CD4-positive, alpha-beta T cell (primary cell): ENCODE results near the gene HMCN2. TPM values are rescaled to one million over a fixed set of nuclear protein-coding genes. Genes with fewer than 3 reads are reported as not detected.

Experiments
- ATAC-seq: fragments of 200-7000 bp; cut with Tn5 transposase; one replicate; pipeline ENCODE4 v1.10.0; 2022; ENCODE audit warnings: mild to moderate bottlenecking; ENCODE audit not compliant: poor library complexity
- CTCF ChIA-PET: fragments of 350-600 bp; sonication (Branson Sonifier 250); formaldehyde crosslinking; loops from one replicate; lab custom pipeline; 2021; ENCODE audit warnings: antibody characterized with exemption, inconsistent platforms; lab: Charles Lee
- POLR2A ChIA-PET: fragments of 350-600 bp; sonication (Branson Sonifier 250); formaldehyde crosslinking; loops from one replicate; lab custom pipeline; 2021; ENCODE audit warnings: antibody characterized with exemption, inconsistent platforms; lab: Charles Lee
- DNase-seq, 14 experiments: peaks; one replicate each; pipeline ENCODE4 v3.0.0-alpha.2; 2013 to 2020; ENCODE audit warnings: mixed read lengths in 2 of 14
- H3K27ac ChIP-seq, 2 donors: one replicate each; pipeline versions ENCODE4 v1.5.1 to v1.7.0; 2013; ENCODE audit warnings: low read length in 2 of 2, low read depth in 1 of 2, mild to moderate bottlenecking in 1 of 2
- H3K27me3 ChIP-seq, 2 experiments: 1 replicate in 1 of 2; 2 replicates in 1 of 2; pipeline versions ENCODE4 v1.6.1 to v1.7.0; 2013; ENCODE audit warnings: low read length in 2 of 2, control low read depth in 1 of 2, mild to moderate bottlenecking in 1 of 2, moderate library complexity in 1 of 2; ENCODE audit not compliant: insufficient read depth in 2 of 2, control insufficient read depth in 1 of 2
- H3K36me3 ChIP-seq: one replicate; pipeline ENCODE4 v1.6.1; 2013; ENCODE audit warnings: low read length, control low read depth; ENCODE audit not compliant: insufficient read depth
- H3K4me1 ChIP-seq: one replicate; pipeline ENCODE4 v1.6.1; 2013; ENCODE audit warnings: low read length, control low read depth; ENCODE audit not compliant: insufficient read depth
- H3K4me3 ChIP-seq: one replicate; pipeline ENCODE4 v1.5.1; 2013; ENCODE audit warnings: mild to moderate bottlenecking, low read length, moderate library complexity
- H3K9me3 ChIP-seq, 2 experiments: 1 replicate in 1 of 2; 2 replicates in 1 of 2; pipeline versions ENCODE4 v1.6.1 to v1.7.0; 2013; ENCODE audit warnings: low read length in 2 of 2, mild to moderate bottlenecking in 2 of 2, control low read depth in 1 of 2, moderate library complexity in 1 of 2; ENCODE audit not compliant: control insufficient read depth in 1 of 2, insufficient read depth in 1 of 2
- H3K27ac Mint-ChIP-seq: one replicate; pipeline ENCODE4 v1.8.0; 2020; ENCODE audit warnings: mixed read lengths
- H3K27me3 Mint-ChIP-seq: one replicate; pipeline ENCODE4 v1.8.0; 2021; ENCODE audit warnings: mixed read lengths
- H3K36me3 Mint-ChIP-seq: one replicate; pipeline ENCODE4 v1.8.0; 2021; ENCODE audit warnings: low read depth, mixed read lengths
- H3K4me1 Mint-ChIP-seq: one replicate; pipeline ENCODE4 v1.8.0; 2021; ENCODE audit warnings: low read depth, mixed read lengths
- H3K4me3 Mint-ChIP-seq: one replicate; pipeline ENCODE4 v1.8.0; 2020; ENCODE audit warnings: mild to moderate bottlenecking, mixed read lengths
- H3K9me3 Mint-ChIP-seq: one replicate; pipeline ENCODE4 v1.8.0; 2020; ENCODE audit warnings: mixed read lengths
- intact Hi-C, 2 experiments: fragments of 100-400 bp; cut with DNase I in 1 of 2; cut with micrococcal nuclease in 1 of 2; formaldehyde crosslinking; loops; one replicate each; pipeline versions ENCODE4 v1.15.1 to v1.9.0; 2023 to 2025; cut with DNase I, micrococcal nuclease
- total RNA-seq, 174 experiments: library from RNA in 2 of 174; stranded (reverse) in 2 of 174; gene quantifications; one replicate each; pipeline ENCODE4 v1.2.3 and lab custom pipeline; 2021 to 2026
- TF ChIP-seq, protein P1 (sequence below): fragments of 200-600 bp; IDR thresholded peaks from one replicate; pipeline ENCODE4 v1.8.0; 2022; ENCODE audit warnings: antibody characterized with exemption, mild to moderate bottlenecking

Gene HMCN2
- total RNA-seq, 2 experiments from 2014 or later: not detected

DNA sequence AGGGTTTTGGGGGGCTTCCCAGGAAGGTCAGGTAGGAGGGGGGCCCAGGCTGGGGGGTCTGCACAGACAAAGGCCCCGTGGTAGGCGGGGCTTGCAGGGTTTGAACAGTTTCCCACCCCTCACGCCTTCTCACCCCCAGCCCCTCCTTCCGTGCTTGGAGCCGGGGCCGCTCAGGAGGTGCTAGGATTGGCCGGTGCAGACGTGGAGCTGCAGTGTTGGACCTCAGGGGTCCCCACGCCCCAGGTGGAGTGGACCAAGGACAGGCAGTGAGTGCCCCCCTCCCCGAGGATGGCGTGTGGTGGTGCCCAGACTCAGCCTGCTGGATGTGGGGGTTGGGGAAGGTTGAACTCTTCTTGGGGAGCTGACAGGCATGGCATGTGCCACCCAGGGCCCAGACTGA lies 83.8 kb downstream of the HMCN2 start:
- no peaks in the 10 kb centered on the region for H3K36me3 Mint-ChIP-seq
- Histone ChIP-seq H3K4me1 (no peaks in the 10 kb centered on the region), H3K4me3 (no peak overlapping the region), H3K9me3 (no peaks in the 10 kb centered on the region), H3K36me3 (no peaks in the 10 kb centered on the region), H3K27me3 (no peaks in the 10 kb centered on the region), H3K27ac (no peak overlapping the region)
- CTCF ChIA-PET: no interaction called here
- H3K27me3 Mint-ChIP-seq: no peaks in the 10 kb centered on the region
- POLR2A ChIA-PET: no interaction called here
- intact Hi-C loops: no loop called here
- DNase-seq: no peak
- TF ChIP-seq, protein P1, sequence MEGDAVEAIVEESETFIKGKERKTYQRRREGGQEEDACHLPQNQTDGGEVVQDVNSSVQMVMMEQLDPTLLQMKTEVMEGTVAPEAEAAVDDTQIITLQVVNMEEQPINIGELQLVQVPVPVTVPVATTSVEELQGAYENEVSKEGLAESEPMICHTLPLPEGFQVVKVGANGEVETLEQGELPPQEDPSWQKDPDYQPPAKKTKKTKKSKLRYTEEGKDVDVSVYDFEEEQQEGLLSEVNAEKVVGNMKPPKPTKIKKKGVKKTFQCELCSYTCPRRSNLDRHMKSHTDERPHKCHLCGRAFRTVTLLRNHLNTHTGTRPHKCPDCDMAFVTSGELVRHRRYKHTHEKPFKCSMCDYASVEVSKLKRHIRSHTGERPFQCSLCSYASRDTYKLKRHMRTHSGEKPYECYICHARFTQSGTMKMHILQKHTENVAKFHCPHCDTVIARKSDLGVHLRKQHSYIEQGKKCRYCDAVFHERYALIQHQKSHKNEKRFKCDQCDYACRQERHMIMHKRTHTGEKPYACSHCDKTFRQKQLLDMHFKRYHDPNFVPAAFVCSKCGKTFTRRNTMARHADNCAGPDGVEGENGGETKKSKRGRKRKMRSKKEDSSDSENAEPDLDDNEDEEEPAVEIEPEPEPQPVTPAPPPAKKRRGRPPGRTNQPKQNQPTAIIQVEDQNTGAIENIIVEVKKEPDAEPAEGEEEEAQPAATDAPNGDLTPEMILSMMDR: no peak
- no peak overlapping the region for H3K27ac Mint-ChIP-seq
- ATAC-seq: no peak
- H3K9me3 Mint-ChIP-seq: no peaks in the 10 kb centered on the region
- no peaks in the 10 kb centered on the region for H3K4me1 Mint-ChIP-seq
- H3K4me3 Mint-ChIP-seq: no peak overlapping the region

- DNase-seq (no peak), ATAC-seq (no peak)
- H3K27me3 ChIP-seq: no peaks in the 10 kb centered on the region
- ChIA-PET POLR2A (no interaction called here), CTCF (no interaction called here)
- Mint-ChIP-seq H3K27ac (no peak overlapping the region), H3K4me3 (no peak overlapping the region), H3K36me3 (no peaks in the 10 kb centered on the region), H3K27me3 (no peaks in the 10 kb centered on the region), H3K9me3 (no peaks in the 10 kb centered on the region), H3K4me1 (no peaks in the 10 kb centered on the region)
- H3K4me3 ChIP-seq: no peak overlapping the region
- H3K36me3 ChIP-seq: no peaks in the 10 kb centered on the region
- TF ChIP-seq, protein P1: no peak
- no peaks in the 10 kb centered on the region for H3K9me3 ChIP-seq
- intact Hi-C loops: no loop called here
- no peak overlapping the region for H3K27ac ChIP-seq
- H3K4me1 ChIP-seq: no peaks in the 10 kb centered on the region
Observed at GRCh38 chr9:130351343-130351742, 85.8 kb downstream of the HMCN2 start.

GRCh38 chr9:130352081-130352480 lies 86.5 kb downstream of the HMCN2 start:
- DNase-seq (no peak), ATAC-seq (no peak)
- H3K27ac ChIP-seq: no peak overlapping the region
- ChIA-PET POLR2A (no interaction called here), CTCF (no interaction called here)
- H3K36me3 Mint-ChIP-seq: no peaks in the 10 kb centered on the region
- TF ChIP-seq, protein P1: no peak
- H3K27me3 ChIP-seq: no peaks in the 10 kb centered on the region
- H3K4me3 ChIP-seq: no peak overlapping the region
- intact Hi-C loops: no loop called here
- H3K4me1 ChIP-seq: no peaks in the 10 kb centered on the region
- no peak overlapping the region for H3K4me3 Mint-ChIP-seq
- no peaks in the 10 kb centered on the region for H3K36me3 ChIP-seq
- H3K4me1 Mint-ChIP-seq: no peaks in the 10 kb centered on the region
- no peak overlapping the region for H3K27ac Mint-ChIP-seq
- no peaks in the 10 kb centered on the region for H3K9me3 ChIP-seq
- no peaks in the 10 kb centered on the region for H3K9me3 Mint-ChIP-seq
- no peaks in the 10 kb centered on the region for H3K27me3 Mint-ChIP-seq
